HEK293 (cell line): Measurements from ENCODE around the gene KREMEN1.

Experiments
- BCL11A ChIP-seq: fragments of 450-650 bp; formaldehyde crosslinking; IDR thresholded peaks from 2 replicates; pipeline ENCODE4 v1.5.1; 2016; ENCODE audit warnings: low read depth, missing biosample characterization, missing genetic modification characterization
- EGR2 ChIP-seq: fragments of 450-650 bp; formaldehyde crosslinking; IDR thresholded peaks from 2 replicates; pipeline ENCODE4 v1.5.1; 2016; ENCODE audit warnings: low read depth, missing biosample characterization, missing genetic modification characterization
- GLI2 ChIP-seq: fragments of 450-650 bp; formaldehyde crosslinking; IDR thresholded peaks from 2 replicates; pipeline ENCODE4; 2017; ENCODE audit warnings: missing biosample characterization, missing genetic modification characterization, low read depth, borderline replicate concordance
- GLIS1 ChIP-seq: fragments of 450-650 bp; formaldehyde crosslinking; IDR thresholded peaks from 2 replicates; pipeline ENCODE4 v1.5.1; 2016; ENCODE audit warnings: missing biosample characterization, missing genetic modification characterization
- MZF1 ChIP-seq: fragments of 450-650 bp; formaldehyde crosslinking; IDR thresholded peaks from 2 replicates; pipeline ENCODE4 v1.5.1; 2017; ENCODE audit warnings: missing biosample characterization, missing genetic modification characterization, borderline replicate concordance
- SP7 ChIP-seq: fragments of 450-650 bp; formaldehyde crosslinking; IDR thresholded peaks from 2 replicates; pipeline ENCODE4 v1.5.1; 2016; ENCODE audit warnings: missing biosample characterization, missing genetic modification characterization
- TRIM28 ChIP-seq: IDR thresholded peaks from 2 replicates; pipeline ENCODE4 v1.6.1; 2011; ENCODE audit warnings: low read length, control low read depth, borderline replicate concordance
- ZFHX2 ChIP-seq: fragments of 450-650 bp; formaldehyde crosslinking; conservative IDR thresholded peaks from 2 replicates; pipeline ENCODE4 v1.5.1; 2016; ENCODE audit warnings: missing biosample characterization, missing genetic modification characterization
- ZFP3 ChIP-seq: fragments of 450-650 bp; formaldehyde crosslinking; IDR thresholded peaks from 2 replicates; pipeline ENCODE4 v1.5.1; 2016; ENCODE audit warnings: low read depth, missing biosample characterization, missing genetic modification characterization
- ZNF10 ChIP-seq: fragments of 450-650 bp; formaldehyde crosslinking; IDR thresholded peaks from 2 replicates; pipeline ENCODE4 v1.5.1; 2017; ENCODE audit warnings: missing biosample characterization, missing genetic modification characterization
- ZNF132 ChIP-seq: fragments of 450-650 bp; formaldehyde crosslinking; IDR thresholded peaks from 2 replicates; pipeline ENCODE4 v1.5.1; 2017; ENCODE audit warnings: missing biosample characterization, missing genetic modification characterization, borderline replicate concordance
- ZNF133 ChIP-seq: fragments of 450-650 bp; formaldehyde crosslinking; IDR thresholded peaks from 2 replicates; pipeline ENCODE4 v1.5.1; 2016; ENCODE audit warnings: missing biosample characterization, missing genetic modification characterization
- ZNF138 ChIP-seq: fragments of 450-650 bp; formaldehyde crosslinking; IDR thresholded peaks from 2 replicates; pipeline ENCODE4 v1.5.1; 2016; ENCODE audit warnings: missing biosample characterization, missing genetic modification characterization, borderline replicate concordance
- ZNF146 ChIP-seq: fragments of 450-650 bp; formaldehyde crosslinking; IDR thresholded peaks from 2 replicates; pipeline ENCODE4 v1.5.1; 2016; ENCODE audit warnings: missing biosample characterization, missing genetic modification characterization
- ZNF239 ChIP-seq: fragments of 450-650 bp; formaldehyde crosslinking; IDR thresholded peaks from 2 replicates; pipeline ENCODE4 v1.5.1; 2016; ENCODE audit warnings: missing biosample characterization, missing genetic modification characterization
- ZNF302 ChIP-seq: fragments of 450-650 bp; formaldehyde crosslinking; IDR thresholded peaks from 2 replicates; pipeline ENCODE4 v1.5.1; 2016; ENCODE audit warnings: missing biosample characterization, missing genetic modification characterization, low read depth
- ZNF324 ChIP-seq: fragments of 450-650 bp; formaldehyde crosslinking; IDR thresholded peaks from 2 replicates; pipeline ENCODE4 v1.5.1; 2016; ENCODE audit warnings: missing biosample characterization, missing genetic modification characterization
- ZNF426 ChIP-seq: fragments of 450-650 bp; formaldehyde crosslinking; IDR thresholded peaks from 2 replicates; pipeline ENCODE4 v1.5.1; 2017; ENCODE audit warnings: missing biosample characterization, missing genetic modification characterization, mild to moderate bottlenecking, inconsistent platforms, moderate library complexity
- ZNF549 ChIP-seq: fragments of 450-650 bp; IDR thresholded peaks from 2 replicates; pipeline ENCODE4 v1.5.1; 2018; ENCODE audit warnings: missing biosample characterization, missing genetic modification characterization, mild to moderate bottlenecking, inconsistent platforms, moderate library complexity
- ZNF624 ChIP-seq: fragments of 450-650 bp; formaldehyde crosslinking; IDR thresholded peaks from 2 replicates; pipeline ENCODE4 v1.5.1; 2017; ENCODE audit warnings: missing biosample characterization, missing genetic modification characterization
- ZNF654 ChIP-seq: fragments of 450-650 bp; formaldehyde crosslinking; IDR thresholded peaks from 2 replicates; pipeline ENCODE4 v1.5.1; 2016; ENCODE audit warnings: low read depth, missing biosample characterization, missing genetic modification characterization
- ZNF658 ChIP-seq: fragments of 450-650 bp; formaldehyde crosslinking; IDR thresholded peaks from 2 replicates; pipeline ENCODE4; 2016; ENCODE audit warnings: missing biosample characterization, missing genetic modification characterization
- ZNF670 ChIP-seq: fragments of 450-650 bp; formaldehyde crosslinking; IDR thresholded peaks from 2 replicates; pipeline ENCODE4 v1.5.1; 2016; ENCODE audit warnings: missing biosample characterization, missing genetic modification characterization, low read depth
- ZNF701 ChIP-seq: fragments of 450-650 bp; formaldehyde crosslinking; IDR thresholded peaks from 2 replicates; pipeline ENCODE4 v1.5.1; 2016; ENCODE audit warnings: missing biosample characterization, missing genetic modification characterization
- ZNF776 ChIP-seq: fragments of 450-650 bp; formaldehyde crosslinking; IDR thresholded peaks from 2 replicates; pipeline ENCODE4 v1.5.0; 2017; ENCODE audit warnings: missing biosample characterization, missing genetic modification characterization, borderline replicate concordance
- ZNF777 ChIP-seq: fragments of 450-650 bp; formaldehyde crosslinking; IDR thresholded peaks from 2 replicates; pipeline ENCODE4 v1.5.1; 2017; ENCODE audit warnings: missing biosample characterization, missing genetic modification characterization, borderline replicate concordance
- TF ChIP-seq, protein P1 (sequence below): fragments of 450-650 bp; formaldehyde crosslinking; IDR thresholded peaks from 2 replicates; pipeline ENCODE4 v1.5.1; 2016; ENCODE audit warnings: missing biosample characterization, missing genetic modification characterization
- TF ChIP-seq, protein P2 (sequence below): fragments of 450-650 bp; formaldehyde crosslinking; IDR thresholded peaks from 2 replicates; pipeline ENCODE4 v1.5.1; 2016; ENCODE audit warnings: missing biosample characterization, missing genetic modification characterization, borderline replicate concordance
- TF ChIP-seq, protein P3 (sequence below): fragments of 450-650 bp; formaldehyde crosslinking; IDR thresholded peaks from 2 replicates; pipeline ENCODE4 v1.5.1; 2017; ENCODE audit warnings: missing biosample characterization, missing genetic modification characterization
- TF ChIP-seq, protein P4 (sequence below): fragments of 450-650 bp; formaldehyde crosslinking; IDR thresholded peaks from 2 replicates; pipeline ENCODE4 v1.5.1; 2016; ENCODE audit warnings: missing biosample characterization, missing genetic modification characterization
- TF ChIP-seq, protein P5 (sequence below): fragments of 450-650 bp; formaldehyde crosslinking; IDR thresholded peaks from 2 replicates; pipeline ENCODE4 v1.5.1; 2016; ENCODE audit warnings: missing biosample characterization, missing genetic modification characterization, low read depth

Gene KREMEN1

DNA sequence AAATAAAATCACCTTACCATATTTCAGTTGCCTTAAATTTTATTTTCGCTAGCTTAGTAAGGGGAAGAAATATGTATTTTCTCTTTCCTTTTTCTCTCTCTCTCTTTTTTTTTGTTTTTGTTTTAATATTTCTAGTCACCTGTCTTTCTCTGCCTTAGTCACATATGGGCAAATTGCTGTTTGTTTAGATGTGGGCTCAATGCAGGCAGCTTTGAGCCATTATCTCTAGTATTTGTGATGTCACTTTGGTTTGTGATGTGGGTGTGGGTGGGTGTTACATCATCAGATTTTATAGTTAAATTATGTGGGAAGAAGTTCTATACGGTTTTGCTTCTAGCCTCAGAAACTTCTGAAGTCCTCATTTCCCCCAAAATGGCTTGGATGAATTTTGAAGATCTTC lies 11.1 kb upstream of the KREMEN1 start, which contains the start of gene C22orf31 (continued):
- TF ChIP-seq ZFHX2 (peak; percentile 98), ZNF549 (tag by site-specific recombination) (no peak), ZNF302 (tag by site-specific recombination) (no peak), ZNF658 (tag by site-specific recombination) (no peak), BCL11A (no peak), ZNF776 (tag by site-specific recombination) (no peak), ZNF324 (tag by site-specific recombination) (no peak), ZNF777 (tag by site-specific recombination) (no peak), ZNF10 (tag by site-specific recombination) (no peak), ZNF670 (tag by site-specific recombination) (no peak), EGR2 (tag by site-specific recombination) (peak; percentile 96), GLIS1 (tag by site-specific recombination) (no peak), GLI2 (tag by site-specific recombination) (no peak), ZNF146 (tag by site-specific recombination) (no peak), ZNF133 (no peak), ZNF701 (no peak), ZNF624 (tag by site-specific recombination) (no peak), ZNF138 (tag by site-specific recombination) (no peak), SP7 (tag by site-specific recombination) (0 out of 2 replicates have a peak, but pooled peaks have one; percentile 13), MZF1 (tag by site-specific recombination) (no peak), TRIM28 (no peak), ZNF239 (tag by site-specific recombination) (no peak), ZFP3 (tag by site-specific recombination) (no peak), ZNF426 (tag by site-specific recombination) (no peak), ZNF132 (tag by site-specific recombination) (no peak), ZNF654 (tag by site-specific recombination) (no peak)
- TF ChIP-seq, protein P1, sequence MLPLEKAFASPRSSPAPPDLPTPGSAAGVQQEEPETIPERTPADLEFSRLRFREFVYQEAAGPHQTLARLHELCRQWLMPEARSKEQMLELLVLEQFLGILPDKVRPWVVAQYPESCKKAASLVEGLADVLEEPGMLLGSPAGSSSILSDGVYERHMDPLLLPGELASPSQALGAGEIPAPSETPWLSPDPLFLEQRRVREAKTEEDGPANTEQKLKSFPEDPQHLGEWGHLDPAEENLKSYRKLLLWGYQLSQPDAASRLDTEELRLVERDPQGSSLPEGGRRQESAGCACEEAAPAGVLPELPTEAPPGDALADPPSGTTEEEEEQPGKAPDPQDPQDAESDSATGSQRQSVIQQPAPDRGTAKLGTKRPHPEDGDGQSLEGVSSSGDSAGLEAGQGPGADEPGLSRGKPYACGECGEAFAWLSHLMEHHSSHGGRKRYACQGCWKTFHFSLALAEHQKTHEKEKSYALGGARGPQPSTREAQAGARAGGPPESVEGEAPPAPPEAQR = no peak
- TF ChIP-seq, protein P2, sequence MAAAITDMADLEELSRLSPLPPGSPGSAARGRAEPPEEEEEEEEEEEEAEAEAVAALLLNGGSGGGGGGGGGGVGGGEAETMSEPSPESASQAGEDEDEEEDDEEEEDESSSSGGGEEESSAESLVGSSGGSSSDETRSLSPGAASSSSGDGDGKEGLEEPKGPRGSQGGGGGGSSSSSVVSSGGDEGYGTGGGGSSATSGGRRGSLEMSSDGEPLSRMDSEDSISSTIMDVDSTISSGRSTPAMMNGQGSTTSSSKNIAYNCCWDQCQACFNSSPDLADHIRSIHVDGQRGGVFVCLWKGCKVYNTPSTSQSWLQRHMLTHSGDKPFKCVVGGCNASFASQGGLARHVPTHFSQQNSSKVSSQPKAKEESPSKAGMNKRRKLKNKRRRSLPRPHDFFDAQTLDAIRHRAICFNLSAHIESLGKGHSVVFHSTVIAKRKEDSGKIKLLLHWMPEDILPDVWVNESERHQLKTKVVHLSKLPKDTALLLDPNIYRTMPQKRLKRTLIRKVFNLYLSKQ = no peak
- TF ChIP-seq, protein P3, sequence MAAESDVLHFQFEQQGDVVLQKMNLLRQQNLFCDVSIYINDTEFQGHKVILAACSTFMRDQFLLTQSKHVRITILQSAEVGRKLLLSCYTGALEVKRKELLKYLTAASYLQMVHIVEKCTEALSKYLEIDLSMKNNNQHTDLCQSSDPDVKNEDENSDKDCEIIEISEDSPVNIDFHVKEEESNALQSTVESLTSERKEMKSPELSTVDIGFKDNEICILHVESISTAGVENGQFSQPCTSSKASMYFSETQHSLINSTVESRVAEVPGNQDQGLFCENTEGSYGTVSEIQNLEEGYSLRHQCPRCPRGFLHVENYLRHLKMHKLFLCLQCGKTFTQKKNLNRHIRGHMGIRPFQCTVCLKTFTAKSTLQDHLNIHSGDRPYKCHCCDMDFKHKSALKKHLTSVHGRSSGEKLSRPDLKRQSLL (tag by site-specific recombination) = no peak
- TF ChIP-seq, protein P4, sequence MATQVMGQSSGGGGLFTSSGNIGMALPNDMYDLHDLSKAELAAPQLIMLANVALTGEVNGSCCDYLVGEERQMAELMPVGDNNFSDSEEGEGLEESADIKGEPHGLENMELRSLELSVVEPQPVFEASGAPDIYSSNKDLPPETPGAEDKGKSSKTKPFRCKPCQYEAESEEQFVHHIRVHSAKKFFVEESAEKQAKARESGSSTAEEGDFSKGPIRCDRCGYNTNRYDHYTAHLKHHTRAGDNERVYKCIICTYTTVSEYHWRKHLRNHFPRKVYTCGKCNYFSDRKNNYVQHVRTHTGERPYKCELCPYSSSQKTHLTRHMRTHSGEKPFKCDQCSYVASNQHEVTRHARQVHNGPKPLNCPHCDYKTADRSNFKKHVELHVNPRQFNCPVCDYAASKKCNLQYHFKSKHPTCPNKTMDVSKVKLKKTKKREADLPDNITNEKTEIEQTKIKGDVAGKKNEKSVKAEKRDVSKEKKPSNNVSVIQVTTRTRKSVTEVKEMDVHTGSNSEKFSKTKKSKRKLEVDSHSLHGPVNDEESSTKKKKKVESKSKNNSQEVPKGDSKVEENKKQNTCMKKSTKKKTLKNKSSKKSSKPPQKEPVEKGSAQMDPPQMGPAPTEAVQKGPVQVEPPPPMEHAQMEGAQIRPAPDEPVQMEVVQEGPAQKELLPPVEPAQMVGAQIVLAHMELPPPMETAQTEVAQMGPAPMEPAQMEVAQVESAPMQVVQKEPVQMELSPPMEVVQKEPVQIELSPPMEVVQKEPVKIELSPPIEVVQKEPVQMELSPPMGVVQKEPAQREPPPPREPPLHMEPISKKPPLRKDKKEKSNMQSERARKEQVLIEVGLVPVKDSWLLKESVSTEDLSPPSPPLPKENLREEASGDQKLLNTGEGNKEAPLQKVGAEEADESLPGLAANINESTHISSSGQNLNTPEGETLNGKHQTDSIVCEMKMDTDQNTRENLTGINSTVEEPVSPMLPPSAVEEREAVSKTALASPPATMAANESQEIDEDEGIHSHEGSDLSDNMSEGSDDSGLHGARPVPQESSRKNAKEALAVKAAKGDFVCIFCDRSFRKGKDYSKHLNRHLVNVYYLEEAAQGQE (tag by site-specific recombination) = no peak
- TF ChIP-seq, protein P5, sequence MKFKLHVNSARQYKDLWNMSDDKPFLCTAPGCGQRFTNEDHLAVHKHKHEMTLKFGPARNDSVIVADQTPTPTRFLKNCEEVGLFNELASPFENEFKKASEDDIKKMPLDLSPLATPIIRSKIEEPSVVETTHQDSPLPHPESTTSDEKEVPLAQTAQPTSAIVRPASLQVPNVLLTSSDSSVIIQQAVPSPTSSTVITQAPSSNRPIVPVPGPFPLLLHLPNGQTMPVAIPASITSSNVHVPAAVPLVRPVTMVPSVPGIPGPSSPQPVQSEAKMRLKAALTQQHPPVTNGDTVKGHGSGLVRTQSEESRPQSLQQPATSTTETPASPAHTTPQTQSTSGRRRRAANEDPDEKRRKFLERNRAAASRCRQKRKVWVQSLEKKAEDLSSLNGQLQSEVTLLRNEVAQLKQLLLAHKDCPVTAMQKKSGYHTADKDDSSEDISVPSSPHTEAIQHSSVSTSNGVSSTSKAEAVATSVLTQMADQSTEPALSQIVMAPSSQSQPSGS (tag by site-specific recombination) = peak; percentile 94
